ENCODE measurements around the gene HEATR3. TPM values are rescaled to one million over a fixed set of nuclear protein-coding genes. Genes with fewer than 3 reads are reported as not detected.
A peak's percentile ranks its signal among the peaks of the same experiment; 100 is the strongest.

Gene HEATR3
- total and polyA plus RNA-seq, 3 donors from 2014 or later: 13.5 to 51.2 (median 44.0) TPM

DNA sequence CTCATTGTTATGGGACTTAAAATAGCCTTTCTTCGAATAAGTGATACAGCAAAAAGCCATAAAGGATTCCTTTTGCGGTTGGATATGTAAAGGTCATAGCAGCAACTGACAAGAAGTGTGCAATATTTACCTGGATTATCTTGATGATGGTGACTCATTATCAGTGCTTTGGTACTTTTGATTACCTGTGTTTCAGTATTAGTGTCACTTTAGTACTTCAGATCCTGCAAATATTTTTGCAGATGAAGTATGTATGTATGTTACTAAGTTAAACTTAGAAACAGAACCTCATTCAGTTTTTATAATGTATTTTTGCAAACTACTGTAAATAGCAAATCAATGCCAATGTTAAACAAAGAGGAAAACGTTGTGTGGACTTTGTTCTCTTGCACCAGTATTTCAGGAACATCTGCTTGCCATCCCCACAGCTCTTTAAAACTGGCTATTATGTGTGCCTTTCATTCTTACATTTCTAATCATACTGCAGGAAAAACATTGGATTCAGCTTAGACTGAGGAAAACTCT lies 30.2 kb upstream of the HEATR3 start:
- 81 to 87% methylated on average over 3 of the region's 3 CpGs for WGBS, 2 donors
- no peaks in the 10 kb centered on the region for H3K27me3 ChIP-seq
- no peak for DNase-seq
- H3K36me3 ChIP-seq (ENCODE audit: low read depth, missing control alignments): no peaks in the 10 kb centered on the region
- H3K4me1 ChIP-seq: peaks cover 4% of the 10 kb centered on the region
- H3K9me3 ChIP-seq: no peaks in the 10 kb centered on the region
- TF ChIP-seq POLR2A (IDR thresholded peaks at IDR 0.05) (no peak), CTCF (IDR thresholded peaks at IDR 0.05) (no peak)
- intact Hi-C loops (cut with DNase I; ENCODE audit: low total_unique reads): no loop called here
- no peak overlapping the region for H3K4me3 ChIP-seq
- H3K27ac ChIP-seq: no peak overlapping the region

- H3K9me3 ChIP-seq: no peaks in the 10 kb centered on the region
- no peak for DNase-seq
- no peak overlapping the region for H3K27ac ChIP-seq
- intact Hi-C loops (cut with DNase I; ENCODE audit: low total_unique reads): no loop called here
- peaks cover 4% of the 10 kb centered on the region for H3K4me1 ChIP-seq
- no peaks in the 10 kb centered on the region for H3K36me3 ChIP-seq (ENCODE audit: low read depth, missing control alignments)
- WGBS, 2 donors: 88 to 95% methylated on average over 3 of the region's 3 CpGs
- no peak overlapping the region for H3K4me3 ChIP-seq
- H3K27me3 ChIP-seq: no peaks in the 10 kb centered on the region
- no peak for TF ChIP-seq POLR2A (IDR thresholded peaks at IDR 0.05)
- no peak for TF ChIP-seq CTCF (IDR thresholded peaks at IDR 0.05)
Measured at GRCh38 chr16:50036426-50036825, 29.3 kb upstream of the HEATR3 start.

DNA sequence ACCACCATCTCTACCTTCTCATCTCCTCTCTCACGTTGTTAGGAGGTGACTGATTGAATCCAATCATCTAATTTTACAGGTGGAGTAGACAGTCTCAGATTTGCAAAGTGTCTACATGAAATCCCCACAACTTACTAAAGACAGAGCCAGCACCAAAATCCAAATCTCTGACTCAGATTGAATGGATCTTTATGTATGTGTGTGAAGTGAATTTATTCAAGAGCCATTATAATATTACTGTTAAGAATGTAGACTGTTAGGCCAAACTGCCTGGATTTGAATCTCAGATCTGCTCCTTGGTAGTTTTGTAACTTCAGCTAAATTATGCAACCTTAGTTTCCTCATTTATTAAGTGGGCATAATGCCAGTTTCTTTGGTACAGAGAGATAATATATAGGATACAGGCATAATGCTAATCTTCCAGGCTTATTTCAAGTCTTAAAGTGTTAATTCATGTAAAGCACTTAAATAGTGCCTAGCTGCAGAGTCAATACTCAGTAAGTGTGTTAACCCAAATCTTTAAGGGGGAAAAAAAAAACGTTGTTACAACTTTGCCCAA lies 28.0 kb upstream of the HEATR3 start:
- H3K4me3 ChIP-seq: no peak overlapping the region

GRCh38 chr16:50038286-50038685 lies 27.5 kb upstream of the HEATR3 start:
- TF ChIP-seq CTCF (IDR thresholded peaks at IDR 0.05) (no peak), POLR2A (IDR thresholded peaks at IDR 0.05) (no peak)
- no peak overlapping the region for H3K4me3 ChIP-seq
- no peaks in the 10 kb centered on the region for H3K27me3 ChIP-seq
- 57 to 72% methylated on average over 4 of the region's 4 CpGs for whole genome bisulfite sequencing, 2 donors
- H3K27ac ChIP-seq: peak overlapping the region; percentile 53 to 65
- no peaks in the 10 kb centered on the region for H3K36me3 ChIP-seq (ENCODE audit: low read depth, missing control alignments)
- H3K4me1 ChIP-seq: peaks cover 4% of the 10 kb centered on the region
- DNase-seq: no peak
- intact Hi-C loops (cut with DNase I; ENCODE audit: low total_unique reads): no loop called here
- no peaks in the 10 kb centered on the region for H3K9me3 ChIP-seq

More for the DNA sequence above, 28.0 kb upstream of the HEATR3 start:
- H3K36me3 ChIP-seq (ENCODE audit: low read depth, missing control alignments): no peaks in the 10 kb centered on the region
- TF ChIP-seq CTCF (IDR thresholded peaks at IDR 0.05): no peak
- no peak for TF ChIP-seq POLR2A (IDR thresholded peaks at IDR 0.05)
- no peaks in the 10 kb centered on the region for H3K9me3 ChIP-seq
- DNase-seq: no peak
- H3K27me3 ChIP-seq: no peaks in the 10 kb centered on the region
- WGBS, 2 donors: 48 to 53% methylated on average over 2 of the region's 2 CpGs
- H3K27ac ChIP-seq: peak overlapping the region in 1 of 2 donors; percentile 65
- H3K4me1 ChIP-seq: peaks cover 4% of the 10 kb centered on the region
- intact Hi-C loops (cut with DNase I; ENCODE audit: low total_unique reads): no loop called here
